Stimulated activated CD8-positive, alpha-beta memory T cell treated with anti-CD3 and anti-CD28 coated beads, Interleukin-12 subunit alpha, Interleukin-12 subunit beta, amount 100 ng/mL, for 24 hours (primary cell): ENCODE results near the gene RPS27A.
"Not testable (repeated sequence)": the region's sequence is repeated elsewhere in the genome, so short reads cannot be mapped to it uniquely, and the experiment has no call there.

Experiments
- DNase-seq: peaks from one replicate; pipeline ENCODE4 v3.0.0-alpha.2; 2020; ENCODE audit errors: extremely low read depth

The RPS27A gene

DNA sequence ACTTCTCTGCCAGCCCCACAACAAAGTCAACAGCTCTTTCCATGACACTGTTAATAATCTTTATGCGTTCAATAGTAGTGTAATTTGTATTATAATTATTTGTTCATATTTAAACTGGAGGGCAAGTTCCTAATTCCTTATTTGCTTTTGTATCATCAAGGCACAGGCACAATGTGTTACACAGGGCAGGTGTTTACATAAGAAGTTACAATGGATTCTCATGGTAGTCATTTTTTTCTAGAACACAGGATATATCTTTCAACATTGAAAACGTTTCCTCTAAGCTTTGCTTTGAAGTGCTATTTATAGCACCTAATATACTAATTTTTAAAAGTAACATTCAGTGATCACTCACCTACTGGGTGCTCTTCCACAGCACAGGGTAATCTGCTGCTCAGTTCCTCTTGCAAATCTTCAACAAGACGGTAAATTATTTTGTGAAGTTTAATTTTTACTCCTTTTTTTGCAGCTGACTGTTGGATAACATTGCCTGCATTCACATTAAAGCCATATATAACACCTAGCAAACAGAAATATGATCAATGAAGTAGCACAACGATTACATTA, 7.3 kb downstream of the RPS27A start:
- no peak for DNase-seq

DNA sequence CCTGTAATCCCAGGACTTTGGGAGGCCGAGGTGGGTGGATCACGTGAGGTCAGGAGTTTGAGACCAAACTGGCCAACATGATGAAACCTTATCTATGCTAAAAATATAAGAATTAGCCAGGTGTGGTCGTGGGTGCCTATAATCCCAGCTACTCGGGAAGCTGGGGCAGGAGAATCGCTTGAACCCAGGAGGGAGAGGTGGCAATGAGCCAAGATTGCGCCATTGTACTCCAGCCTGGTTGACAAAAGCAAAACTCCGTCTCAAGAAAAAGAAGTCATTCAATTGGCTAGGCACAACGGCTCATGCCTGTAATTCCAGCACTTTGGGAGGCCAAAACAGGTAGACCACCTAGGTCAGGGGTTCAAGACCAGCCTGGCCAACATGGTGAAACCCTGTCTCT, 9.1 kb downstream of the RPS27A start:
- not testable (repeated sequence) for DNase-seq

DNA sequence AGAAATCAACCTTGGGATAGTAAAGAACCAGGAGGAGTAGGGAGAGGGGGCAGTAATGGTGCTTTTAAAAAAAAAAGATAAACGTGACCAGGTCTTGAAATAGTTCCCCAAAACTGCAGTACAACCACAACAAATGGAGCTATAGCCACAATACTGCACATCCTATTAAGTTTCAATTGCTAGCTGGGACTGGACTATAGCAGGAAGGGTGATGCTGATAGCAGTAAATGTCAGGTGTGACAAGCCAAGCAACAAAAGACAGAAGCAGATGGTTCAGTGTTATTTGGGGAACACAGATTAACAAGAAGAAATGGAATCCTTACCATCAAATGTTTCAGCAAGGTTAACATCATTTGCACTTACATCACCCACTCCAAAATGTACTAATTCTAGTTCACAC, 10.1 kb downstream of the RPS27A start:
- DNase-seq, result no peak

DNA sequence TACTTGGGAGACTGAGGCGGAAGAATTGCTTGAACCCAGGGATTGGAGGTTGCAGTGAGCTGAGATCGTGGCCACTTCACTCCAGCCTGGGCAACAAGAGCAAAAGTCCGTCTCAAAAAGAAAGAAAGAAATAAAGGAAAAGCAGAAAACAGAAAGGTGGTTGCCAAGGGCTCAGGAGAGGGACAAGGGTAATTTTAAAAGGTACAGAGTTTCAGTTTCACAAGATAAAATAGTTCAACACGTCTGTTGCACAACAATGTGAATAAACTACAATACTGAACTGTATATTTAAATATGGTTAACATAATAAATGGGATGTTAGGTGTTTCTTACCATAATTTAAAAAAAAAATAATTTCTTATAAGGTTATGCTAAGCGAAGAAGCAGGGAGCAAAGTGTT, 12.9 kb downstream of the RPS27A start:
- no peak for DNase-seq

DNA sequence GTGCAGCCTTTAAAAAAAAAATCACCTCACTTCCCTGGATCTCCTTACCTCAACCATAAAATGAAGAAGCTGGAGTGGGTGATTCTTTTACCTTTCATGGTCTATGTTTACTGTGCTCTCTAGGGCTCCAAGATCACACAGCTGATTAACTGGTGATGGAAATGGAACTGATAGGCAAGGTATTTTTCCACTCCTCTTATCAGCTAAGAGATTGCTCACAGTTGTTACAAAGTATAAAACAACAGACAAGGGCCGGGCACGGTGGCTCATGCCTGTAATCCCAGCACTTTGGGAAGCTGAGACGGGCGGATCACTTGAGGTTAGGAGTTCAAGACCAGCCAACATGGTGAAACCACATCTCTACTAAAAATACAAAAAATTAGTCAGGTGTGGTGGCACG, 14.5 kb downstream of the RPS27A start:
- no peak for DNase-seq

DNA sequence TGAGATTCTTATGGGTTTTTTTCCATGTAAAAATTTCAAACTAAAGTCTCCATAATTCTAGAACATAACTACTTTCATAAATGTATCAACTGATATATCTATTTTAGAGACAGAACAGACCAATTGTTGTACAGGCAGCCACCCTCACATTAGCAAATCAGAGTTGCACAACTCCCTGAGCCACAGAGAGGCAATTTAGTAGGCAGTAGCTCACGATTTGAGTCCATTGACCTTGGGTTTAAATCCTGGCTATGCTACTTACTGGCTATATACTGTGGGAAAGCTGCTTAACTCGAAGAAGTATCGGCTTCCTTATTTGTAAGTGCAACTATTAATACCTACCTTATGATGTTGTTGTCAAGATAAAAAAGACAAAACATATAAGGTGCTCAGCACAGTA, 20.3 kb downstream of the RPS27A start:
- DNase-seq, result no peak

DNA sequence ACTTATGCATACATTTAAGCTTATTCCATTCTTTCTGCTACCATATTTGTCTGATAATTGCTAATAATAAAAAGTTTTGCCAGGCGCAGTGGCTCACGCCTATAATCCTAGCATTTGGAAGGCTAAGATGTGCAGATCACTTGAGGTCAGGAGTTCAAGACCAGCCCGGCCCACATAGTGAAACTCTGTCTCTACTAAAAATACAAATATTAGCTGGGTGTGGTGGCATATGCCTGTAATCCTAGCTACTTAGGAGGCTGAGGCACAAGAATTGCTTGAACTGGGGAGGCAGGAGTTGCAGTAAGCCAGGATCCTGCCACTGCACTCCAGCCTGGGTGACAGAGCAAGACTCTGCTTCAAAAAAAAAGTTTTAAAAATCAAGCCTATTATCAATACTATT, 27.1 kb downstream of the RPS27A start:
- DNase-seq, result not testable (repeated sequence)

DNA sequence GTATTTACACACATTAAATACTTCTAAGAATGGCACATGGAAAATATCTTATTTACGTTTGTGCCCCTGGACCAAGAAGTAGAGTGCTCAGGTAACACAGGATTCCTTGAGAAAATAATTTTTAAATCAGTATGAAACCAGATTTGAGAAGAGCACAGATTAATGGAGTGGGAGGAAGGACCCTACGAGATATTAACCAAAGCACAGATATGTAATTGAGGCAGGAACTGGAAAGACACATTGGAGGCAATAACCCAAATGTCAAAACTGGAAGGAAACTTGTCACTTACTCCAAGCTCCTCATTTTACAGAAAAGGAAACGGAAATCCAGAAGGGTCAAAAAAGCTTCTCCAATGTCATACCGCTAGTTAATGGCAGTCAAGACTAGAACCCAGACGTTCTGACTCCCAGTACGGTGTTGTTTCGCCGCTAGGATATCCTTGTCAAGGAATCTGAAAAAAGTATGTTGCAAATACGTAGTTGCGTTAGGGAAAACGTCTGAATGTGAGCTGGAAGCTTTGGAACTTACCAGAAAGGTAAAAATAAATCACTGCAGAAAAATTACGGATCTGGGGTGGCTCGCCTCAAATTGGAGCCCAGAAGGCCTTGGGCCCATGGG, 35.9 kb downstream of the RPS27A start:
- DNase-seq, result no peak

DNA sequence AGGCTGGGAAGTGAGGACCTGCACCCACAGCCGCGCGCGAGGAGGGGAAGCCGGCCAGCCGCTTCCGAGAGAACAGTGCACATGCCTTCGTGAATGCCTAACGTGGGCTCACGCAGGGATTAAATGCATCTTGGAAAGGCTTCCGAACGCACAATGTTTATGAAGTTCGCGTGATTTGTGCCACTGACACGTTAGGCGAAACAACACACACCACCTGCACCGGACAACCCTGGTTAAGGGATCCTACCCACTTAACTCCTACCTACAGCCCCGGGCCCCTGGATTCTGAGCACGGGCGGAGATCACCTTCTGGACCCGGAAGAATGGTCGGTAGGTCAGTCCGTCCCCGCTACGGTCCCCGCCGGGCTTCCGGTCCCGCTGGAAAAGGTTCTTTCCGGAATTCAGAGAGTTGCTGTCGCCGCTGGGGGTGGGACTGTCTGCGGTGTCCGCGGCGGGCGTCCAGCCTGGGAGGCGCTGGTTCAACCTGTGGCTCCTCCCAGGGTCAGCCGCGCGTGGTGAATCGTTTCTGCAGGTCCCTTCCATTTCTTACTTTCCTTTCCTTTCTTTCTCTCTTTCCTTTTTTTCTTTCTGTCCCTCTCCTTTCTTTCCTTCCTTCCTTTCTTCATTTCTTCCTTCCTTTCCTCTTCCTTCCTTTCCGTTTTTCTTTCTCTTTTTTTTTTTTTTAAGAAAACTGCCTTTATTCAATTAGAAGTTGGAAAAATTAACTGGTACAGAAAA, 36.6 kb downstream of the RPS27A start, which contains the start of gene MTIF2:
TSS of gene MTIF2 (minus strand) at position 325 of the 738 bp plus-strand sequence. CDS start 5,373 bp downstream, outside the sequence.
- peak; percentile 85 for DNase-seq

DNA sequence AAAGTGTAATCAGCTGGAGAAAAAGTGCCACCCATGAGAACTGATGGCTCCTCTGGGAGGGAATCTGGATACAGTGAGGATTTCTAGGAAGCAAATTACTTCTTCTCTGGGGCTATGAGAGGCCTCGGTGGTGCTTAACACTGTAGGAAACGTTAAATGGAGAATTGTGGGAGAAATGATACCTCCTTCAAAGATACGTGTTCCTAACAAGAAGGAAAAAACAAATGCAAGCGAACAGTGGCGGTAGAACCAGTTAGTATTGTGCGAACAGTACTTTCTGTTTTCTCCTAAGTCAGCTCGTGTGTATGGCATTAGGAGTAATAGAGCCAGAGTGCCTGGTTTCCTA, 37.1 kb downstream of the RPS27A start:
- no peak for DNase-seq

DNA sequence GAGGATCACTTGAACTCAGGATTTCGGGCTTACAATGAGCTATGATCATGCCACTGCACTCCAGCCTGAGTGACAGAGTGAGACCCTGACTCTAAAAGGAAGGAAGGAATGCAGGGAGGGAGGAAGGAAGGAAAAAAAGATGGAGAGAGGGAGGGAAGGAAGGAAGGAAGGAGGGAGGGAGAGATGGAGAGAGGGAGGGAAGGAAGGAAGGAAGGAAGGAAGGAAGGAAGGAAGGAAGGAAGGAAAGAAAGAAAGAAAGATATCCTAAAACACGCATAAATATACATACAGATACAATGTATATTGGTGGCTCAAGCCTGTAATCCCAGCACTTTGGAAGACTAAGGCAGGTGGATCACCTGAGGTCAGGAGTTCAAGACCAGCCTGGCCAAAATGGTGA, 41.9 kb downstream of the RPS27A start:
- not testable (repeated sequence) for DNase-seq

DNA sequence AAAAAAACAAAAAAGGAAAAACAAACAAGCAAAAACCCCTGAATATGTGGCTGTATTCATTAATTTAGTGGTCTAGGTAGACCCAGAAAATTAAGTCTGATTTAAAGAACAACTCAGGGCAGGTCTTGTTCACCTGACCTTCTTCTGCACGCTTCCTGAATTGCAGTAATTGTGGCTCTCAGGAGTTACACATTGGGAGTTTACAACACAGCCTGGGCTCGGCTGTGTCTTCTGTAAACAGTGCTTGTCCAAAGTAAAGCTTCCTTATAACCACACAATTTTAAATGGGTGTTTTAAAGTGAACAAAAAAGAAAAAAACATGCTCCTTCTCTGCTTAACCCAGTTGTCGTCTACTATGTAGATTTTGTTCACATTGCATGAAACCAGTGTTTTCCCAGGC, 44.8 kb downstream of the RPS27A start:
- DNase-seq, result no peak

DNA sequence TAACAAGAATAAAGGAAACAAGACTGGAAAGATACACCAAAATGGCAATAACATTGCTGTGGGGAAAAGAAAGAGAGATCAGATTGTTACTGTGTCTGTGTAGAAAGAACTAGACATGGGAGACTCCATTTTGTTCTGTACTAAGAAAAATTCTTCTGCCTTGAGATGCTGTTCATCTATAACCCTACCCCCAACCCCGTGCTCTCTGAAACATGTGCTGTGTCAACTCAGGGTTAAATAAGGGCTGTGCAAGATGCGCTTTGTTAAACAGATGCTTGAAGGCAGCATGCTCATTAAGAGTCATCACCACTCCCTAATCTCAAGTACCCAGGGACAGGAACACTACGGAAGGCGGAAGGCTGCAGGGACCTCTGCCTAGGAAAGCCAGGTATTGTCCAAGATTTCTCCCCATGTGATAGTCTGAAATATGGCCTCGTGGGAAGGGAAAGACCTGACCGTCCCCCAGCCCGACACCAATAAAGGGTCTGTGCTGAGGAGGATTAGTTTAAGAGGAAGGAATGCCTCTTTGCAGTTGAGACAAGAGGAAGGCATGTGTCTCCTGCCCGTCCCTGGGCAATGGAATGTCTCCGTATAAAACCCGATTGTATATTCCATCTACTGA, 46.8 kb downstream of the RPS27A start:
- not testable (repeated sequence) for DNase-seq

DNA sequence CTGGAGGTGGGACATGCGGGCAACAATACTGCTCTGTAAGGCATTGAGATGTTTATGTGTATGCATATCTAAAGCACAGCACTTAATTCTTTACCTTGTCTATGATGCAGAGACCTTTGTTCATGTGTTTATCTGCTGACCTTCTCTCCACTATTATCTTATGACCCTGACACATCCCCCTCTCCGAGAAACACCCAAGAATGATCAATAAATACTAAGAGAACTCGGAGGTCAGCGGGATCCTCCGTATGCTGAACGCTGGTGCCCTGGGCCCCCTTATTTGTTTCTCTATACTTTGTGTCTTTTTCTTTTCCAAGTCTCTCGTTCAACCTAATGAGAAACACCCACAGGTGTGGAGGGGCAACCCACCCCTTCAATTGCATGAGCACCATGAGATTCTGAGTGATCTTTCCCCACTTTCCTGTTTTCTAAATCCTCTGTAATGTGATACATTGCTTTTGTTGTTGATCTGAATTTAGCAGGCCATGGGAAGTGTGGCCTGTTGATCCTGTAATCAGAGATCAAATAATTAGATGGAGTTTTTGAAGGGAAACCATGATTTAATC, 47.5 kb downstream of the RPS27A start:
- DNase-seq, result not testable (repeated sequence)

DNA sequence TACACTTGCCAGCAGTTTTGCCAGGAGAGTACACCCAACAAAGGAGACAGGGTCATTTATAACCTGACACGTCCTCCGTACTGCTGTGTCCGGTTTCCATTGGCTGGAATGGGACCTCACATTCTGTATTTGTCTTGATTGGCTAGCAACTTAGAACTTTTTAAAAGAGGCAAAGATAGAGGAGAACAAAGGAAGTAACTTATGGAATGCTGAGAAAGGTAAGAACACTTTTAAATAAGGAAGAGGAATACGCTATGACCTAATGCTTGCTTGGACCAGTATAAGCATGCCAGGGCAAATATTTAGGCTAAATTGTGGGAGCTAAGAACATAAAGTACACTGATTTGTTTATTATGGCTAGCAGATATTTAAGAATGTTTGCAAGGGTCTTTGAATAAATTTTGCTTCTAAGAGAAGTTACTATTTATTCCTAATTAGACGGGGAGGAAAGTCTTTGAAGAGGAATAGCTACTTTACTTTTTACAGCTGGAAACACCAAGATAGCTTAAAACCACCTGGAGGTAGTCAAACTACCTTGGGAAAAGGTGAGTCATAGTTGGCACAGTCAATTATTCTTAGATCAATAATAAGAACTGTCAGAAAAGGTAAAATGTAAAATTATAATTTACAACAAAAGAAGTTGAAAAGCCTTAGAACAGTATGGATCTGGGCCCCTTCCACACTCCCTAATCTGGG, 48.5 kb downstream of the RPS27A start:
- DNase-seq, result not testable (repeated sequence)

DNA sequence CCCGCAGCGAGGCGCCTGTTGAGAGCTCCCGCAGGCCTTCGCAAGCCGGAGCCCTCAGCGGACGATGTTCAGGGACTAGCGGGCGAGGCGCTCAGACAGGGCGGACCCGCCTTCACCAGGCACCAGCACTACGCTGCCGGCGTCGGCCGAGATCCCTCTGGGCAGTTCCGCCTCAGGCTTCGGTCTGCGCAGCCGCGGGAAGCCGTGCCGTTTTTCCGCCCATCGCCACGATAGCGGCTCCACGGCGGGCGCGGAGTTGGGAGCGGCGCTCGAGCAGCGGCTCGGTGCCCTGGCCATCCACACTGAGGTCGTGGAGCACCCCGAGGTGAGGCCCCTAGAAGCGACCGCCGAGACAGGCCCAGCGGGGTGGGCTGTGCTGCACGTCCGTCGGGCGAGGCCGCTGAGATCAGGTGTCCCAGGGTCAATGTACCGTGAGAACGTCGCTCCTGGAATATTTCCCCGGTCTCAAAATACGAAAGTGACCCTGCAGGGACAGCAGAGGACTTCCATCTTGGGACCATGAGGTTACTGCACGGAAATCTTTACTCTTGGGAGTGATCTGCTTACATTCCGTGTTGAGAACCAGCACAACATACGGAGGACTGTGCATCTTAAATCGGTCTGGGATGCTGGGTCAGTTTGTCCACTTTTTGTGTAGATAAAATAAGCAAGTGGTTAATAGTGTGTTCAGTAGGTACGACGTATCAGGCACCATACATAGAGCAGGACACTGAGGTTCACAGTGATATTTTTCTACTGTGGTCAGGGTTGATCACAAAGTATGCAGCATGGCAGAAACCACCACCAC, 49.8 kb downstream of the RPS27A start:
- DNase-seq, result peak; percentile 66

DNA sequence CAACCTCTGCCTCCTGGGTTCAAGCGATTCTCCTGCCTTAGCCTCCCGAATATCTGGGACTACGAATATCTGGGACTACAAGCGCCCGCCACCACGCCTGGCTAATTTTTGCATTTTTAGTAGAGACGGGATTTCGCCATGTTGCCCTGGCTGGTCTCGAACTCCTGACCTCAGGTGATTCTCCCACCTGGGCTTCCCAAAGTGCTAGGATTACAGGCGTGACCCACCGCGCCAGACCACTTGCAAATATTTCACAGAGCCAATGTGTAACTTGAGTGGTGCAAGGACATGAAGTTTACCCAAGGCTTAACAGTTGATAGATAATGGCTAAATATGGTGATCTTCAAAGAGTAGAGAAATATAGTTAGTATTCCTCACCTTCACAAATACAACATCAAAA, 50.6 kb downstream of the RPS27A start:
- no peak for DNase-seq
